Epithelial cell of proximal tubule (primary cell): Measurements from ENCODE around the gene ZC3H18. TPM values are rescaled to one million over a fixed set of nuclear protein-coding genes. Genes with fewer than 3 reads are reported as not detected.

Experiments
- DNase-seq: peaks from one replicate; pipeline ENCODE4 v3.0.0-alpha.2; 2011; ENCODE audit warnings: low read depth
- H3K4me3 ChIP-seq: 2 replicates; pipeline ENCODE4 v1.5.1; 2011; ENCODE audit warnings: low read depth, mild to moderate bottlenecking, low read length
- total RNA-seq: library from RNA; depleted of rRNA; stranded (reverse); fragments of >200 nt; gene quantifications from 2 replicates; pipeline ENCODE4 v1.2.3, GENCODE V29; 2015
- TF ChIP-seq, protein P1 (sequence below): conservative IDR thresholded peaks from 2 replicates; pipeline ENCODE4 v1.5.1; 2012; ENCODE audit warnings: low read depth, mild to moderate bottlenecking, low read length

The ZC3H18 gene
- total RNA-seq, 1 donor from 2014 or later = 18.3 TPM

DNA sequence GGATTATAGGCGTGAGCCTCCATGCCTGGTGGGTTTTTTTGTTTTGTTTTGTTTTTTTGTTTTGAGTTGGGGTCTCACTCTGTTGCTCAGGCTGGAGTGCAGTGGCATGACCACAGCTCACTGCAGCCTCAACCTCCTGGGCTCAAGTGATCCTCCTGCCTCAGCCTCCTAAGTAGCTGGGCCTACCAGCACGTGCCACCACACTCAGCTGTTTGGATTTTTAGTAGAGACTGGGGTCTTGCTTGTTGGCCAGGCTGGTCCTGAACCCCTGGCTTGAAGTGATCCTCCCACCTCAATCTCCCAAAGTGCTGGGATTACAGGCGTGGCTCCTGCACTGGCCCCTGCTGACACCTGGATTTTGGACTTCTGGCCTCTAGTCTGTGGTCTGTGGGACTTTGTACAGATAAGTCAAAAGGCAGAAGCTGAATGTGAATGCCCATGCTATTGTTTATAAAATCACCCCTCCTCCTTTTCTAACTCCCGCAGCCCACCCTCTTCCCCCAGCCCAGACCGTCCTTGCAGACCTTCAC lies 110.4 kb downstream of the ZC3H18 start:
- no peak for DNase-seq
- no peak overlapping the region for H3K4me3 ChIP-seq
- TF ChIP-seq, protein P1, sequence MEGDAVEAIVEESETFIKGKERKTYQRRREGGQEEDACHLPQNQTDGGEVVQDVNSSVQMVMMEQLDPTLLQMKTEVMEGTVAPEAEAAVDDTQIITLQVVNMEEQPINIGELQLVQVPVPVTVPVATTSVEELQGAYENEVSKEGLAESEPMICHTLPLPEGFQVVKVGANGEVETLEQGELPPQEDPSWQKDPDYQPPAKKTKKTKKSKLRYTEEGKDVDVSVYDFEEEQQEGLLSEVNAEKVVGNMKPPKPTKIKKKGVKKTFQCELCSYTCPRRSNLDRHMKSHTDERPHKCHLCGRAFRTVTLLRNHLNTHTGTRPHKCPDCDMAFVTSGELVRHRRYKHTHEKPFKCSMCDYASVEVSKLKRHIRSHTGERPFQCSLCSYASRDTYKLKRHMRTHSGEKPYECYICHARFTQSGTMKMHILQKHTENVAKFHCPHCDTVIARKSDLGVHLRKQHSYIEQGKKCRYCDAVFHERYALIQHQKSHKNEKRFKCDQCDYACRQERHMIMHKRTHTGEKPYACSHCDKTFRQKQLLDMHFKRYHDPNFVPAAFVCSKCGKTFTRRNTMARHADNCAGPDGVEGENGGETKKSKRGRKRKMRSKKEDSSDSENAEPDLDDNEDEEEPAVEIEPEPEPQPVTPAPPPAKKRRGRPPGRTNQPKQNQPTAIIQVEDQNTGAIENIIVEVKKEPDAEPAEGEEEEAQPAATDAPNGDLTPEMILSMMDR = no peak

- no peak overlapping the region for H3K4me3 ChIP-seq
- no peak for DNase-seq
- TF ChIP-seq, protein P1 = peak; percentile 49
Measured at GRCh38 chr16:88681084-88681680, 111.0 kb downstream of the ZC3H18 start.

Other genes starting within 250 kb of the ZC3H18 start
- gene ZNF469, start 187.4 kb upstream of the ZC3H18 start, total RNA-seq = 0.72 and 2.2 TPM in 2 replicates
- gene ZFPM1, start 117.1 kb upstream of the ZC3H18 start, total RNA-seq = 2.1 and 5.7 TPM in 2 replicates
- 0.17 TPM in 1 of 2 replicates, not detected in the other for gene IL17C, start 68.2 kb downstream of the ZC3H18 start, total RNA-seq
- 877 and 896 TPM in 2 replicates for gene CYBA, start 80.7 kb downstream of the ZC3H18 start, total RNA-seq
- gene MVD, start 92.7 kb downstream of the ZC3H18 start, total RNA-seq = 76.2 and 167 TPM in 2 replicates
- 0.23 and 0.58 TPM in 2 replicates for gene SNAI3, start 116.1 kb downstream of the ZC3H18 start, total RNA-seq
- 29.7 and 32.8 TPM in 2 replicates for gene RNF166, start 136.0 kb downstream of the ZC3H18 start, total RNA-seq
- gene CTU2, start 136.1 kb downstream of the ZC3H18 start, total RNA-seq = 9.3 and 26.6 TPM in 2 replicates
- 245 and 246 TPM in 2 replicates for gene PIEZO1, start 214.8 kb downstream of the ZC3H18 start, total RNA-seq
- gene CDT1, start 233.4 kb downstream of the ZC3H18 start, total RNA-seq = 76.2 and 88.5 TPM in 2 replicates
- 242 and 300 TPM in 2 replicates for gene APRT, start 241.5 kb downstream of the ZC3H18 start, total RNA-seq